GM10266 (cell line): Measurements from ENCODE around the gene LRRC56.
A peak's percentile ranks its signal among the peaks of the same experiment; 100 is the strongest.

Experiments used
- DNase-seq: peaks from one replicate; pipeline ENCODE4 v3.0.0; 2012; ENCODE audit errors: extremely low spot score
- CTCF ChIP-seq: IDR thresholded peaks from 2 replicates; pipeline ENCODE4 v1.5.1; 2012; ENCODE audit warnings: mild to moderate bottlenecking, low read depth; ENCODE audit not compliant: control insufficient read depth, insufficient read depth; ENCODE audit errors: missing control alignments

Gene LRRC56

GRCh38 chr11:536841-537621 lies at the start of gene LRRC56:
Gene LRRC56, plus strand, starts transcription at chr11:537527. Its CDS starts 3,158 bp downstream, at chr11:540685.
- no peak for TF ChIP-seq CTCF
- peak; percentile 98 for DNase-seq

- TF ChIP-seq CTCF: no peak
- DNase-seq: no peak
These were observed 49.7 kb upstream of the LRRC56 start for GRCh38 chr11:487571-488021.

- TF ChIP-seq CTCF: no peak
- no peak for DNase-seq
These were observed 49.3 kb upstream of the LRRC56 start for GRCh38 chr11:488062-488461.

GRCh38 chr11:488579-488978 lies 48.7 kb upstream of the LRRC56 start:
- no peak for TF ChIP-seq CTCF
- DNase-seq: no peak

GRCh38 chr11:488992-489391 lies 48.3 kb upstream of the LRRC56 start:
- no peak for DNase-seq
- TF ChIP-seq CTCF: no peak

GRCh38 chr11:489610-490185 lies 47.6 kb upstream of the LRRC56 start:
- no peak for TF ChIP-seq CTCF
- no peak for DNase-seq
